Right renal pelvis (tissue), 4 donors: Measurements from ENCODE around the gene LHB. TPM values are rescaled to one million over a fixed set of nuclear protein-coding genes. Genes with fewer than 3 reads are reported as not detected.

Experiments
- DNase-seq, 4 donors: peaks; one replicate each; pipeline ENCODE4 v3.0.0-alpha.2; 2013; ENCODE audit warnings: low read depth in 4 of 4, low spot score in 3 of 4, missing footprints in 1 of 4
- polyA plus RNA-seq, 4 donors: library from polyadenylated mRNA; unstranded; fragments of 120-200 nt; gene quantifications; one replicate each; pipeline ENCODE4 v1.2.1, GENCODE V29; 2013; ENCODE audit not compliant: insufficient read length in 4 of 4

LHB gene
- polyA plus RNA-seq, 4 donors: 0.26 TPM; not detected in 3

DNA sequence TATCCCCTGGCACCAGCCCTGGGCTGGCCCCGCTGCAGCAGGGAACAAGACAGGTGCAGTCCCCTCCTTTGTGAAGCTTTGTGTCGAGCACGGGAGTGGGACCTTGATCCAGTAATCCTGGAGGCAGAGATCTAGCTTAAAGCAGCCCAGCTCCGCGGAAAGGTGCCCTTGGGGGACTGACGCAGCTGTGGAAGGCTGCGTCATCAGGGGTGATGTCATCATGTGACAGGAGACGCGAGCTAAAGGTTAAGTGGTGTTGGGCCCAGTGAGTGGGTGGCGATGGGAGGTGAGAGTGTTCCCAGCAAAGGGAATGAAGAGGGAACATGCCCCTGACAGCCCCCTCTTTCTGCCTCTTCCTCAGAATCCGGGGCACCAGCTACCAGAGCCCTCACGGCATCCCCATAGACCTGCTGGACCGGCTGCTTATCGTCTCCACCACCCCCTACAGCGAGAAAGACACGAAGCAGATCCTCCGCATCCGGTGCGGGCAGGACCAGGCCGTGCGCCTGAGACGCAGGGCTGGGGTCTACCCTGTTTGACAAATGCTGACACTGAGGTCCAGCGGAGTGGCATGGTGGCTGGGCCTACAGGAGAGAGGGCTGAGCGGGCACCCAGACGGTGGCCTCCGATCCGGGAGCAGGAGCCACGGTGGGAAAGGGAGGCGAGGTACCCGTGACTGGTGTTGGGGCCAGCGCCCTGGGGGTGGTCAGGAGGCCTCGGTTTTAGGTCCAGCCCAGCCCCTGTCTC, 2.6 kb downstream of the LHB start:
- DNase-seq: no peak

DNA sequence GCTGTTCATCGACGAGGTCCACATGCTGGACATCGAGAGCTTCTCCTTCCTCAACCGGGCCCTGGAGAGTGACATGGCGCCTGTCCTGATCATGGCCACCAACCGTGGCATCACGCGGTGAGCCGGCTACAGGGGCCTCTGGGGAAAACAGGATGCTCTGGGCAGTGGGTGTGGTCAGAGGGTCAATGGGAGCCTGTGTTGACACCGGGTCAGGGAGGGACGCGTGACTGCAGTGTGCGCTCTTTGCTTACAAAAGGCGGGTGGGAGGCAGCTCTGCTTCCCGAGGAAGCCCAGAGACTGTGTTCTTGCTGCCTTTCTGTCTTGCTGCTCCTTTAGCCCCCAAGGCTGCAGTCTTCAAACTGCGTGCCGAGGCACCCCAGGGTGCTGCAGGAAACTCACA, 5.7 kb downstream of the LHB start:
- no peak for DNase-seq

GRCh38 chr19:49010453-49010852, 6.4 kb downstream of the LHB start:
- DNase-seq: no peak

GRCh38 chr19:49009828-49010227, 7.1 kb downstream of the LHB start:
- no peak for DNase-seq

GRCh38 chr19:49006905-49007304, 10.0 kb downstream of the LHB start:
- DNase-seq: no peak

DNA sequence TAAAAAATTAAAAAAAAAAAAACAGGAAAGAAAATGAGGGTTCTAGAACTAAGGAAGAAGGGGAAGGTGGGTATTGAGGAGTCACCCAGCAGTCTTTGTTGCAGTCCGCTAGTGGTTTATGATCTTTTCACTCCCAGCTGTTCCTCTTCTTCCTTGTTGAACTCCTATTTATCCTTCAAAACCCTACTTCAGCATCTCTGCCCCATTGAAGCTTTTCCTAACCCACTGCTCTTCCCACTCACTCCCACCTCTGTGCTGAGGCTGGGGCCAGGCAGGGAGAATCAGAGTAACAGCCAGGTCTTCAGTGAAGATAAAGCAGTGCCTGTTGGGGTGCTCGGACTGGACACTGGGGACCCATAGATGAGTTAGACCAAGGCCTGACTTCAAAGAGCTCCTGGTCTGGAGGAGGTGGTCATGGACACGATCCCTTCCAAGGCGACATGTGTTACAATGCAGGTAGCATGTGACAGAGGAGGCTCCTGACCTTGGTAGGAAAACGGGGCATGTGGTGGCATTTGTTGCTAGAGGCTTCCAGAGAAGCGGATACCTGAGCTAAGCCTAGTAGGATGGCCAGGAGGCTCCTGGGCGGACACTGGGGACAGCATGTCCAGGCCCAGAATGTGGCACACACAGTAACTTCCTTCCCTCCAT, 11.8 kb downstream of the LHB start:
- no peak for DNase-seq

DNA sequence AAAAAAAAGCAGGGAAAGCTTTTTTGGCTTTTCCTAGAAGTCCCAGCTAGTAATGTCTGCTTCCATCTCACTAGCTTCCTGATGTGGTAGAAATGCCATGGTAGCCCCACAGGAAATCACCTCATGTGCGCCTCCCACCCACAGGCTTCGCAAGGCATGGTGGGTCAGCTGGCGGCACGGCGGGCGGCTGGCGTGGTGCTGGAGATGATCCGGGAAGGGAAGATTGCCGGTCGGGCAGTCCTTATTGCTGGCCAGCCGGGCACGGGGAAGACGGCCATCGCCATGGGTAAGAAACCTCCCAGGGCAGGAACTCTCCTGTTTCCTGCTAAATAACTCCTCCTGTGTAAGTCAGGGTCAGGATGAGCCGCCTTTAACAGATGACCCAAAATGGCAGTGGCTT, 12.8 kb downstream of the LHB start:
- no peak for DNase-seq

- no peak for DNase-seq
Observed at GRCh38 chr19:48999481-49000325, 17.2 kb downstream of the LHB start.

GRCh38 chr19:48997972-48998371, 18.9 kb downstream of the LHB start:
- DNase-seq: no peak

GRCh38 chr19:48994035-48994386, 22.9 kb downstream of the LHB start:
- DNase-seq: no peak

- peak; percentile 99 for DNase-seq
Observed at GRCh38 chr19:48993175-48994034, 23.5 kb downstream of the LHB start, which contains the start of the genes GYS1 and RUVBL2. Gene GYS1, minus strand, starts transcription at chr19:48993309. Its CDS starts 197 bp downstream, at chr19:48993112. Gene RUVBL2, plus strand, starts transcription at chr19:48993887. Its CDS starts 25 bp downstream, at chr19:48993912.

- DNase-seq: no peak
Observed at GRCh38 chr19:48992581-48993174, 24.2 kb downstream of the LHB start.

DNA sequence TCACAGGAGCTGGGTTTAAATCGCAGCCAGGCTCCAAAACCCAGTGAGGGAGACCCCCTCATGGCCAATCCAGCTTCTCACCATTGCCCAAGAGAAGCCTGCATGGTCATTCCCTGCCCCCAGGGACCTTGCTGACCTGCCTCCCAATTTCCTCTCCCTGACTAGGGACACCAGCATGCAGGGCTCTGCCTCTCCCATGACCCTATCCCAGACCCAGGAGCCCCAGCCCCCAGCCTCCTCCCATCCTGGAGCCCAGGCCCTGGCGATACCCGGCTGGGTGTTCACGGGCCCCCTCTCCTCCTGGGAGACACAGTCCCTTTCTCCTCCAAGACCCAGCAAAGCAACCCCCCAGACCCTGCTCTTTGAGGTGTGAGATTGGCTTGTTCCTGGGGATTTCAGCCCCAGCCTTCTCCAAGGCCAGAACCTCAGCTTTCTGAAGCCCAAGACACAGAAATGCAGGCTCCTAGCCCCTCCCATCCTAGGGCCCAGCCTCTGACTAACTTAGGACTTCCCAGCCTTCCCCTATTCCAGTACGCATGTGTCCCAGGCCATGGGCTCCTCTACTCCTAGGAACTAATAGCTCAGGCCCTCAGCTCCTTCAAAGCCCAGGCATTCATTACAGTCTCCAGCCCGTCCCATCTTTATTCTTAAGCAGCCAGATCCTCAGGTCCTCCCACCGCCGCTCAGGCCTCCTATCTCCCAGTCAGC, 24.9 kb downstream of the LHB start:
- no peak for DNase-seq

- DNase-seq: no peak
Observed at GRCh38 chr19:48991011-48991609, 25.8 kb downstream of the LHB start.

DNA sequence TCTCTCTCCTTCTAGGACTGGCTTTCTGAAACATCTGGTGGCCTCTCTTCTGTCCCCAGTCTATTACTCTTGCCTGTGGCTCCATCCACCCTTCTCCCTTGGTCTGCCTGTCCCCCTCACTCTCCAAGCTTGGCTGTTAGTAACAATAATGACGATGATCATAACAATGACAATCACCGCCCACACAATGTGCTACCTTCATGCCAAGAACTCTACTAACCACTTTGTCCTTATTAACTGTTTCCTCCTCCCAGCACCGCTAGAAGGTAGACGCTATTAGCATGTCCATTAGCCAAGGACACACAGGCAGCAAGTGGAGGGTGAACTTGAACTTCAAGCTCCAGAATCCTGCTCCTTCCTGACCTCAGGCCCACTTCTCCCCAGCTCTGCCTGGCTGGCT, 26.5 kb downstream of the LHB start:
- DNase-seq: no peak

GRCh38 chr19:48989701-48990291, 27.1 kb downstream of the LHB start:
- DNase-seq: no peak

GRCh38 chr19:48988860-48989259, 28.0 kb downstream of the LHB start:
- DNase-seq: no peak

- no peak for DNase-seq
Observed at GRCh38 chr19:48988286-48988685, 28.6 kb downstream of the LHB start.

GRCh38 chr19:48987323-48987722, 29.6 kb downstream of the LHB start:
- no peak for DNase-seq
